IMR-90 (cell line): Measurements from ENCODE around the gene SMYD5. TPM values are rescaled to one million over a fixed set of nuclear protein-coding genes. Genes with fewer than 3 reads are reported as not detected.

Source experiments
- ATAC-seq: fragments of 200-7000 bp; cut with Tn5 transposase; 2 replicates; pipeline ENCODE4 v1.9.1; 2020; ENCODE audit warnings: low read depth, mild to moderate bottlenecking, moderate library complexity
- BruUV-seq: library from RNA; stranded (reverse); fragments of 400-500 nt; replicated peaks from 2 replicates; lab custom pipeline; 2021; lab: Mats Ljungman, UMichigan
- CTCF ChIA-PET: fragments of 300-600 bp; formaldehyde crosslinking; extraction: SDS; loops from one replicate; lab custom pipeline; 2021; ENCODE audit warnings: antibody characterized with exemption; lab: Yijun Ruan, JAX
- POLR2A ChIA-PET: fragments of 300-600 bp; sonication (Branson Sonifier 250); formaldehyde crosslinking; loops from one replicate; lab custom pipeline; 2022; ENCODE audit warnings: antibody characterized with exemption; ENCODE audit not compliant: unreplicated experiment; lab: Charles Lee
- DNase-seq: peaks from one replicate; pipeline ENCODE4 v3.0.0; 2013
- H2AFZ ChIP-seq: replicated peaks from 2 replicates; pipeline ENCODE3; 2013; ENCODE audit warnings: low read length, mild to moderate bottlenecking; ENCODE audit not compliant: poor library complexity
- H2AK5ac ChIP-seq: 2 replicates; pipeline ENCODE4 v1.6.1; 2013; ENCODE audit warnings: low read depth, low read length, inconsistent platforms
- H2AK9ac ChIP-seq: replicated peaks from 2 replicates; pipeline ENCODE3; 2013; ENCODE audit warnings: mild to moderate bottlenecking, low read depth, low read length, moderate library complexity; ENCODE audit not compliant: poor library complexity
- H2BK120ac ChIP-seq: 2 replicates; pipeline ENCODE4 v1.6.1; 2013; ENCODE audit warnings: low read depth, low read length, inconsistent platforms
- H2BK15ac ChIP-seq: 3 replicates; pipeline ENCODE4 v1.6.1; 2013; ENCODE audit warnings: low read depth, low read length, inconsistent platforms
- H2BK20ac ChIP-seq: 2 replicates; pipeline ENCODE4 v1.6.1; 2013; ENCODE audit warnings: low read depth, mild to moderate bottlenecking, inconsistent platforms, low read length, moderate library complexity
- H2BK5ac ChIP-seq: 2 replicates; pipeline ENCODE4 v1.6.1; 2013; ENCODE audit warnings: mild to moderate bottlenecking, low read depth, low read length, inconsistent platforms; ENCODE audit not compliant: poor library complexity, severe bottlenecking
- H3K14ac ChIP-seq: replicated peaks from 2 replicates; pipeline ENCODE4 v1.6.1; 2013; ENCODE audit warnings: low read depth, low read length, inconsistent platforms
- H3K18ac ChIP-seq: 2 replicates; pipeline ENCODE4 v1.6.1; 2013; ENCODE audit warnings: low read depth, low read length, control low read depth
- H3K23ac ChIP-seq: 2 replicates; pipeline ENCODE4 v1.6.1; 2013; ENCODE audit warnings: low read depth, low read length, inconsistent platforms
- H3K27ac ChIP-seq: 2 replicates; pipeline ENCODE4 v1.5.1; 2013; ENCODE audit warnings: mild to moderate bottlenecking, control low read depth, low read length; ENCODE audit not compliant: insufficient read depth
- H3K27me3 ChIP-seq: 2 replicates; pipeline ENCODE4 v1.6.1; 2013; ENCODE audit warnings: low read length; ENCODE audit not compliant: control insufficient read depth, insufficient read depth
- H3K36me3 ChIP-seq: 2 replicates; pipeline ENCODE4 v1.6.1; 2013; ENCODE audit warnings: low read length, mixed read lengths; ENCODE audit not compliant: control insufficient read depth, insufficient read depth
- H3K4ac ChIP-seq: 2 replicates; pipeline ENCODE4 v1.6.1; 2013; ENCODE audit warnings: low read depth, low read length, inconsistent platforms
- H3K4me1 ChIP-seq: 2 replicates; pipeline ENCODE4 v1.6.1; 2013; ENCODE audit warnings: low read length, mixed read lengths; ENCODE audit not compliant: control insufficient read depth, insufficient read depth
- H3K4me2 ChIP-seq: 2 replicates; pipeline ENCODE4 v1.6.1; 2013; ENCODE audit warnings: low read depth, mild to moderate bottlenecking, control low read depth, low read length, moderate library complexity
- H3K4me3 ChIP-seq: 2 replicates; pipeline ENCODE4 v1.5.1; 2013; ENCODE audit warnings: low read depth, mild to moderate bottlenecking, control low read depth, low read length, moderate library complexity; ENCODE audit not compliant: insufficient read depth
- H3K56ac ChIP-seq: 2 replicates; pipeline ENCODE4 v1.6.1; 2013; ENCODE audit warnings: low read length, inconsistent platforms; ENCODE audit not compliant: insufficient read depth; ENCODE audit errors: extremely low read depth
- H3K79me1 ChIP-seq, 2 experiments: 2 replicates each; pipeline ENCODE4 v1.6.1; 2013; ENCODE audit warnings: low read length in 2 of 2, inconsistent platforms in 1 of 2, low read depth in 1 of 2
- H3K9ac ChIP-seq: 2 replicates; pipeline ENCODE4 v1.6.1; 2013; ENCODE audit warnings: low read depth, low read length, control low read depth
- H3K9me1 ChIP-seq: 2 replicates; pipeline ENCODE4 v1.6.1; 2013; ENCODE audit warnings: low read length, inconsistent platforms; ENCODE audit not compliant: insufficient read depth
- H3K9me3 ChIP-seq: 2 replicates; pipeline ENCODE4 v1.6.1; 2013; ENCODE audit warnings: low read length; ENCODE audit not compliant: control insufficient read depth, insufficient read depth
- H4K20me1 ChIP-seq: 2 replicates; pipeline ENCODE4 v1.6.1; 2013; ENCODE audit warnings: low read length, inconsistent platforms; ENCODE audit not compliant: insufficient read depth
- H4K5ac ChIP-seq: 2 replicates; pipeline ENCODE4 v1.6.1; 2013; ENCODE audit warnings: mild to moderate bottlenecking, low read depth, low read length, control low read depth
- H4K8ac ChIP-seq, 2 experiments: 2 replicates each; pipeline ENCODE4 v1.6.1; 2013; ENCODE audit warnings: low read depth in 2 of 2, low read length in 2 of 2, control low read depth in 1 of 2, inconsistent platforms in 1 of 2
- H4K91ac ChIP-seq: 2 replicates; pipeline ENCODE4 v1.6.1; 2013; ENCODE audit warnings: low read depth, low read length, inconsistent platforms; ENCODE audit not compliant: insufficient read depth
- FOS ChIP-seq: fragments of 150-350 bp; IDR thresholded peaks from 2 replicates; pipeline ENCODE4 v1.6.1; 2016; ENCODE audit warnings: low read depth, low read length
- MAFK ChIP-seq: IDR thresholded peaks from 2 replicates; pipeline ENCODE4 v1.6.1; 2012; ENCODE audit warnings: low read depth, low read length, improper control_type of control experiment
- MAZ ChIP-seq: IDR thresholded peaks from 2 replicates; pipeline ENCODE4 v1.6.1; 2012; ENCODE audit warnings: low read depth, mild to moderate bottlenecking, low read length, improper control_type of control experiment, moderate library complexity, borderline replicate concordance
- MXI1 ChIP-seq: IDR thresholded peaks from 2 replicates; pipeline ENCODE4 v1.6.1; 2012; ENCODE audit warnings: low read depth, mild to moderate bottlenecking, low read length, moderate library complexity, borderline replicate concordance
- NFE2L2 ChIP-seq: fragments of 150-350 bp; IDR thresholded peaks from 2 replicates; pipeline ENCODE4 v1.6.1; 2016; ENCODE audit warnings: low read depth, mild to moderate bottlenecking, low read length
- POLR2A ChIP-seq: IDR thresholded peaks from 2 replicates; pipeline ENCODE4 v1.6.1; 2012; ENCODE audit warnings: mild to moderate bottlenecking, low read depth, low read length
- RFX5 ChIP-seq: IDR thresholded peaks from 2 replicates; pipeline ENCODE4 v1.8.0; 2012; ENCODE audit warnings: low read depth, mild to moderate bottlenecking, low read length, moderate library complexity
- WGBS, 2 experiments: methylation state at CpG; one replicate each; pipeline versions ENCODE4 v1.1.5 to v1.1.7; 2013; ENCODE audit warnings: missing lambda C conversion rate in 2 of 2; ENCODE audit not compliant: insufficient read length in 1 of 2; ENCODE audit errors: extremely low coverage in 2 of 2; 5-methylcytosine and 5-hydroxymethylcytosine counted together
- dilution Hi-C: fragments of 300-500 bp; cut with HindIII; formaldehyde crosslinking; loops from one replicate; pipeline ENCODE4 v1.14.3; 2018; ENCODE audit warnings: low sequenced_read_pairs; ENCODE audit not compliant: unreplicated experiment
- in situ Hi-C: fragments of 300-500 bp; cut with MboI; formaldehyde crosslinking; loops from 3 replicates; pipeline ENCODE4 v1.14.3; 2019; ENCODE audit warnings: low sequenced_read_pairs, inconsistent platforms, mixed read lengths
- intact Hi-C: fragments of 100-400 bp; cut with micrococcal nuclease; formaldehyde crosslinking; loops from 2 replicates; pipeline ENCODE4 v1.10.0; 2022
- polyA plus RNA-seq, 3 experiments: library from polyadenylated mRNA; depleted of rRNA; stranded (reverse); fragments of >200 nt; gene quantifications; 2 replicates each; pipeline ENCODE4 v1.2.3, GENCODE V29; 2012; ENCODE audit warnings: low replicate concordance in 1 of 3
- total RNA-seq: library from RNA; depleted of rRNA; stranded (reverse); fragments of >200 nt; gene quantifications from 2 replicates; pipeline ENCODE4 v1.2.3, GENCODE V29; 2012

Gene SMYD5
- total and polyA plus RNA-seq, 2 of the 4 experiments (the other 2 are of a cell fraction), result 17.8 to 19.7 TPM

DNA sequence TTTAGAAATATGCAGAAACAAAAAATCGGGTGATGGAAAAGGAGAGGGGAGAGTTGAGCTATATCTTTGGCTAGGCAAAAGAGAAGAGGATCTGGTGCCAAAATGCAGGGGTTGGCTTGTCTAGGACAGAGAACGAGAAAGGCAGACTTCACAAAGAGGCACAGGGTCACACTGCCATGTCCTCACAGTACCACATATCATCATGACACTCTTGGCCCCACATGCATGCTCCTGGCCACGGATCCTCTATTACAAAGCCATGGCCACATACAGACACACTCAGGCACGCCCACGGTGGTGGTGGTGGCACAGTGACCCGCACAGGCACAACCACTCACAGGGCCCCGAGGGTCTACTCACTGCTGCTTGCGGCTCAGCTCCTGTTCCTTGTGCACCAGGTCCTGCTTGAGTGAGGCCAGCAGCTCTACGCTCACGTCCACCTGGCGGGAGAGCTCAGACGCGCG lies 54.4 kb downstream of the SMYD5 start:
- H3K9me3 ChIP-seq, result no peaks in the 10 kb centered on the region
- no peak overlapping the region for H4K5ac ChIP-seq
- no peak overlapping the region for H2BK120ac ChIP-seq
- no peaks in the 10 kb centered on the region for H3K4me1 ChIP-seq
- in situ Hi-C loops (no loop called here), dilution Hi-C loops (no loop called here), intact Hi-C loops (no loop called here)
- H3K4me3 ChIP-seq, result no peak overlapping the region
- no peak overlapping the region for H2AK9ac ChIP-seq
- H2BK20ac ChIP-seq, result no peak overlapping the region
- peaks cover 6% of the 10 kb centered on the region; the same call in 1 of the 2 replicates for H3K9me1 ChIP-seq
- 48% methylated on average over 12 of the region's 14 CpGs; no CpG with 5 or more reads in 1 of the 2 experiments for WGBS, 2 experiments
- ChIA-PET CTCF (no interaction called here), POLR2A (interaction anchor here (0.6 kb wide), 1 partner anchor 35 kb away, joined by 4 read pairs; the partner anchor contains the start of gene PRADC1)
- peaks cover 3% of the 10 kb centered on the region; the same call in 1 of the 2 replicates for H3K36me3 ChIP-seq
- H3K9ac ChIP-seq, result no peak overlapping the region
- no peak overlapping the region for H2AFZ ChIP-seq
- no peak overlapping the region for H3K14ac ChIP-seq
- no TSS peak for BruUV-seq
- H4K8ac ChIP-seq, result no peak overlapping the region
- H3K27ac ChIP-seq, result no peak overlapping the region
- TF ChIP-seq MAFK (no peak), POLR2A (no peak), NFE2L2 (no peak), MXI1 (no peak), FOS (no peak), RFX5 (no peak), MAZ (no peak)
- no peak for DNase-seq
- no peak overlapping the region for H3K4me2 ChIP-seq
- H3K18ac ChIP-seq, result no peak overlapping the region
- no peak overlapping the region for H3K23ac ChIP-seq
- H2BK5ac ChIP-seq, result no peak overlapping the region
- H2BK15ac ChIP-seq, result no peak overlapping the region
- peaks cover 10% of the 10 kb centered on the region; the same call in 1 of the 2 replicates for H4K20me1 ChIP-seq
- peaks cover 25% of the 10 kb centered on the region for H3K27me3 ChIP-seq
- no peak for ATAC-seq
- H3K56ac ChIP-seq, result no peak overlapping the region
- no peak overlapping the region for H4K91ac ChIP-seq
- H2AK5ac ChIP-seq, result no peak overlapping the region
- no peak overlapping the region for H3K4ac ChIP-seq
- no peaks in the 10 kb centered on the region for H3K79me1 ChIP-seq
